Renal cortex interstitium (tissue), 11 donors: Measurements from ENCODE around the gene CCDC30. TPM values are rescaled to one million over a fixed set of nuclear protein-coding genes. Genes with fewer than 3 reads are reported as not detected.
"Not testable (repeated sequence)": the region's sequence is repeated elsewhere in the genome, so short reads cannot be mapped to it uniquely, and the experiment has no call there.

Source experiments
- DNase-seq, 11 donors: peaks; one replicate each; pipeline ENCODE4 v3.0.0-alpha.2; 2013; ENCODE audit warnings: low read depth in 9 of 11, low spot score in 4 of 11; ENCODE audit errors: extremely low read depth in 1 of 11
- polyA plus RNA-seq, 3 donors: library from polyadenylated mRNA; unstranded; fragments of 120-200 nt; gene quantifications; one replicate each; pipeline ENCODE4 v1.2.1, GENCODE V29; 2013; ENCODE audit not compliant: insufficient read length in 3 of 3

CCDC30 gene
- polyA plus RNA-seq, 3 donors = 15.3 to 26.9 (median 21.0) TPM

- DNase-seq = not testable (repeated sequence)
These were observed 38.9 kb downstream of the CCDC30 start for GRCh38 chr1:42502031-42502430.

- DNase-seq = no peak
These were observed 41.5 kb downstream of the CCDC30 start for GRCh38 chr1:42504535-42505128.

DNA sequence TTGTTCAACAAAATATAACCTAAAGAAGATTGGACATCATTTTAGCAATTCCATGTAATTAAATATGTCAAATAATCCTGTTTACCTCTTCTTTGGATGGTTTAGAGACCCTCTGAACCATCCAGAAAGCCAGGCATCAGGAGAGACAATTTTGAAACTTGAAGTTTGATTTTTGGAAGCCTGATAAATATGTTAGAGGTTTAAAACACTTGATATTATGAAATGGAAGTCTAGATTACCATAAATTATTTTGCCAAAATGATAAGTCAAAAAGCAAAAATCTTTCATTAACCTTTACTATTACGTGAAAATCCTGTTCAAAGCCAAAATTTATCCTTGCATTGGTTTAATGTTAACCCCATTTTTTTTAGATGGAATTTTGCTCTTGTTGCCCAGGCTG is 43.5 kb downstream of the CCDC30 start:
- DNase-seq = no peak

GRCh38 chr1:42511581-42512155 is 48.6 kb downstream of the CCDC30 start:
- DNase-seq = not testable (repeated sequence)

- no peak for DNase-seq
These were observed 55.8 kb downstream of the CCDC30 start for GRCh38 chr1:42518908-42519307.

GRCh38 chr1:42523171-42523570 is 60.1 kb downstream of the CCDC30 start:
- DNase-seq = no peak

GRCh38 chr1:42524330-42524729 is 61.2 kb downstream of the CCDC30 start:
- DNase-seq = no peak

DNA sequence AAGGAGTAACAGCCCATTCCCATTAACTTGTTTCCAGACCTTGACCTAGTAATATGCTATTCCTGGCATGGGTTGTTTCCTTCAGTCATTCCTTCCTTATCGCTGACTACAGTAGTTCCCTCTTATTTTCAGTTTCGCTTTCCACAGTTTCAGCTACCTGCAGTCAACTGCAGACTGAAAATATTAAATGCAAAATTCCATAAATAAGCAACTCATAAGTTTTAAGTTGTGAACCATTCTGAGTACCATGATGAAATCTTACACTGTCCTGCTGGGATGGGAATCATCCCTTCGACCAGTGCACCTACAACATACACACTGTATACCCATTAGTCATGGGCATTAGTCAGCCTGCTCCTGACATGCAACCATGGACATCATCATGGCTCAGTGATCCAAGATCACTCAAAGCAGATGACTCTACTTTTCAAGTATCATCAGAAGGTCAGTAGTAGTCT is 66.7 kb downstream of the CCDC30 start:
- DNase-seq = no peak

DNA sequence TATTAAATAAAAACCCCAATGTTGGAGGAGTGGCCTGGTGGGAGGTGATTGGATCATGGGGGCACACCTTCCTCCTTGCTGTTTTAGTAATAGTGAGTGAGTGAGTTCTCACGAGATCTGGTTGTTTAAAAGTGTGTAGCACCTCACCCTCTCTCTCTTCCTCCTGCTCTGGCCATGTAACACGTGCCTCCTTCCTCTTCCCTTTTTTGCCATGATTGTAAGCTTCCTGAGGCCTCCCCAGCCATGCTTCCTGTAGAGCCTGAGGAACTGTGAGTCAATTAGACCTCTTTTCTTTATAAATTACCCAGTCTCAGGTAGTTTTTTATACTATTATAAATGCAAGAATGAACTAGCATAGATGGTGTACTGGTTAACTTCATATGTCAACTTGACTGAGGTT is 68.0 kb downstream of the CCDC30 start:
- DNase-seq = no peak

GRCh38 chr1:42533101-42533863 is 70.2 kb downstream of the CCDC30 start:
- DNase-seq = no peak

DNA sequence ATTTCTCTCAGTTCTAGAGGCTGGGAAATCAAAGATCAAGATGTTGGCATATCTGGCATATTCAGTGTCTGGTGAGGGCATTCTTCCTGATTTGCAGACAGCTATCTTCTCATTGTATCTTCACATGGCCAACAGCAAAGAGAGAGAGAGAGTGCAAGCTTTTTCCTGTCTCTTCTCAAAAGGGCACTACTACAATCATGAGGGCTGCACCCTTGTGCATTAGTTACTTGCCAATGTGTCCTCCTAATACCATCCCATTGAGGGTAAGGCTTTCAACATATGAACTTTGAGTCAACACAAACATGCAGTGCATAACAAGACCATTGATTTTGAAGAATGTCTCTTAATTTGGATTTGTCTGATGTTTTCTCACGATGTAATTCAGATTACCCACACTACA is 78.0 kb downstream of the CCDC30 start:
- no peak for DNase-seq

DNA sequence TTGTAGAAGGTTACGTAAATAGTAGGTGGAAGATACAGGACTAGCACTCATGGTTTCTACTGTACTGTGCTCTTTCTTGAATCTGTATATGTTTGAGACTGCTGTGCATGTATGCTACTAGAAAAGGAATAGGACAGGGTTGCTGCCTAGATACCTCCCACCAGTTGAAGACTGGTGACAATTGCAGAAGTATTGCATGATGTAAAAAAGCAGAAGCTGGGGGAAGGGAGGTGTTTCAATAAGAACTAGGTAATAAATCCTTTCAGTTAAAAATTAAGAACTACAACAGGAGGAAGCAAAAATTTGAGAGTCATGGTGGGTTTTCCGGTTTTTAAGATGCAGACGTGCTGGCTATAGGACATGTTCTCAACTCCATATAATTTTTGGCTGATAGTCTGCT is 88.1 kb downstream of the CCDC30 start:
- DNase-seq = no peak

DNA sequence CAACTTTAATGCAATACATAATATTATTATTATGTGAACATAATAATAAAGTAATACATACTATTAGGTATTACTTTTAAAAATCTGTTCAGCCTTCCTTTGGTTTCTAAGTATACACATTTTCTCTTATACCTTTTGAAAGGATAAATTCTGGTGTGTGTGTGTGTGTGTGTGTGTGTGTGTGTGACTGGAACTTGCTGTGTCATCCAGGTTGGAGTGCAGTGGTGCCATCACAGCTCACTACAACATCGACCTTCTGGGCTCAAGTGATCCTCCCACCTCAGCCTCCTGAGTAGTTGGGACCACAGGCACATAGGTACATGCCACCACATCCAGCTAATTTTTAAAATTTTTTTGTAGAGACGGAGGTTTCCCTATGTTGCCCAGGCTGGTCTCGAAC is 88.5 kb downstream of the CCDC30 start:
- no peak for DNase-seq

GRCh38 chr1:42552636-42553035 is 89.5 kb downstream of the CCDC30 start:
- no peak for DNase-seq

DNA sequence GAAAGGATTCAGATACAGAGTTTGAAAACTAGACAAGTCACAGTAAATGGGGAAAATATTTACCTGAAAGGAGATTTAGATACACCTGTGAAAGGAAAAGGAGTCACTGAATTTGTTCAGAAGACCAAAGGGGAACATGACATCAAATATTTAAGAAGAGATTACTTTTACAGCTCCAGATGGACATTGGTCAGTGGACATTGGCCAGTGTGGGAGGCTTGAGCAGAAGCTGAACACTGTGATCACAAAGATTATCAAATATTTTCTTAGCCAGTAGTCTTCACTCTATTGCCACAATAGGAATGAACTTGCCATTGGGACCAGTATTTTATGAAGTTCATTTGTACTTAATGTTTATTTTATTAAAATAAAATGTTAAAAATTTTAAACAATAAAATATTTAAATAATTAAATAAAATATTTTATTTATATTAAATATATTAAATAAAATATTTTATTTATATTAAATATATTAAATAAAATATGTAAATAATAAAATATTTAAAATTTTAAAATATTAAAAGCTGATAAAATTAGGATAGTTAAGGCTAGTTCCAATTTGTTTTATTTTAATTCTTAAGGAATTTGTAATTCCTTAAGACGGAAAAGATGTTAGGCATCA is 94.3 kb downstream of the CCDC30 start:
- DNase-seq = no peak

DNA sequence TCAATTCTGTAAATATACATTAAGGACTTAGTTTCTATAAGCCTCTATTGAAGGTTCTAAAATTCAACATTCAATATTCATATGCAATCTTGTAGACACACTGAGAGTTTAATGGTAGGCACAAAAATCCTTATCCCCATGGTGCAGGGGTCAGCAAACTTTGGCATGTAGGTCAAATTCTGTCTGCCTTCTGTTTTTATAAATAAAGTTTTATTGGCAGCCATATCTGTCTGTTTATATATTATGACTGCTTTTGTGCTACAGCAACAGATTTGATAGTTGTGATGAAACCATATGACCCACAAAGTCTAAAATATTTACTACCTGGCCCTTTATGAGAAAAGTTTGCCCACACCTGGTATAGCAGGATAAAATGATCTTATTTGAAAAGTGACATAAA is 104.0 kb downstream of the CCDC30 start:
- no peak for DNase-seq

DNA sequence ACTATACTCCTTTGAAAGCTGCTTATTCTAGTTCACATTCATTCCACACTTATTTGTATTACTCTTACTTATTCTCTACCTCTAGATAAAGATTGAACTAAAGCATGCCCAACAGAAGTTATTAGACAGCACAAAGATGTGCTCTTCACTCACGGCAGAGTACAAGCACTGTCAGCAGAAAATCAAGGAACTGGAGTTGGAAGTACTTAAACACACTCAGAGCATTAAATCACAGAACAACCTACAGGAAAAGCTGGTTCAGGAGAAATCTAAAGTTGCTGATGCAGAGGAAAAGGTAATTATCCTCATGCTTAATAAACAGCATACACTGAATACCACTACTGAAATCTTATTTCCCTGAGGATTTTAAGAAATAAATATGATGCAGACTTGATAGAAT is 113.8 kb downstream of the CCDC30 start:
- DNase-seq = no peak

DNA sequence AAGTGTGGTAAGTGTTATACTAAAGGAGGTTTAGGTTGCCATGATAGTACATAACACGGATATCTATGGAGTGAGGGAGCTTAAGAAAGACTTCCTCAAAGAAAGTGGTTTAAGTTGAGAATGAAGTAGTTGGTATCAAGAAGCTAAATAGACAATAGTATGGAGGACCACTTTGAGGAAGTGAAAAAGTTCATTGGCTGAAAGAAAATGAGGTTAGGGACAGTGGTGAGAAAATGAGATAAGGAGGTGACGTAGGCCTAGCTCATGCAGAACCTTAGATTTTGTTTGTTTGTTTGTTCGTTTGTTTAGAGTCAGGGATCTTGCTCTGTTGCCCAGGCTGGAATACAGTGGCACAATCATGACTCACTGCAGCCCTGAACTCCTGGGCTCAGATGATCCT is 122.9 kb downstream of the CCDC30 start:
- DNase-seq = no peak

DNA sequence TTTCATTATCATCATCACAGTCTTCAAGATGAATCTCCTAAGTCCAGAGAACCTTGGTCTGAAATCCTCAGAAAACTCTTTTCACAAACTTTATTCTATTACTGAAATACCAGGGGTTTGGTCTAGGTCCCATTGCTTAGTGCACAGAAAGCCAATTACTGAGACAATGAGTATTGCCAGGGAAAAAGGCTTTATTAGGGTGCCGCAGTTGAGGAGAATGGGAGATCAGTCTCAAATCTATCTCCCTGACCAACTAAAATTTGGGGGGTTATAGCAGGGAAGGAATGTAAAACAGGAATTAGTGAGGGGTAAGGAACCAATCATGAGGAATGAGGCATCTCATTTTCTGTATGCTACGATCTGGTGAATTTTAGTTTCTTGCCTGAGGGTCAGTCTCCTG is 124.7 kb downstream of the CCDC30 start:
- no peak for DNase-seq

GRCh38 chr1:42592811-42593210 is 129.7 kb downstream of the CCDC30 start:
- DNase-seq = no peak
